ENCODE data around the gene STAG3. TPM values are rescaled to one million over a fixed set of nuclear protein-coding genes. Genes with fewer than 3 reads are reported as not detected.

Gene STAG3
- total and polyA plus RNA-seq, 9 of the 15 experiments (the other 6 are each of a cell fraction or from before 2014, with no cell fraction given): 0.54 to 2.5 (median 1.7) TPM

DNA sequence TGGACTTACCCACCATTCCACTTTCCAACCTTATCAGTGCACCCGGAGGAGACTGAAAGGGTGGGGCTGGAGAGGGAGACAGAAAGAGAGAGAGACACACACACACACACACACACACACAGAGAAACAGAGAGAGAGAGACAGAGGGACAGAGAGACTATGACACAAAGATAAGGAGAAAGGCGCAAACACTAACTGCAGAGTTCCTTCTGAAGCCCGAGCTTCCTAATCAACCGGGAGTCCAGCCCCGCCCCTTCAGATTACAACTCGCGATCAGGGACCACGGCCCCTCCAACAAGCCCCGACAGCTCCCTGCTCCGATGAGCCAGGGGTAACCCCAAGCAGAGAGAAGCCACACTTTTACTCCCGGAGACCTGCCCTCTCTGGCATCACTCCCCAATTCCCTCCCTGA lies 9.8 kb upstream of the STAG3 start (continued):
- TF ChIP-seq, protein P1, sequence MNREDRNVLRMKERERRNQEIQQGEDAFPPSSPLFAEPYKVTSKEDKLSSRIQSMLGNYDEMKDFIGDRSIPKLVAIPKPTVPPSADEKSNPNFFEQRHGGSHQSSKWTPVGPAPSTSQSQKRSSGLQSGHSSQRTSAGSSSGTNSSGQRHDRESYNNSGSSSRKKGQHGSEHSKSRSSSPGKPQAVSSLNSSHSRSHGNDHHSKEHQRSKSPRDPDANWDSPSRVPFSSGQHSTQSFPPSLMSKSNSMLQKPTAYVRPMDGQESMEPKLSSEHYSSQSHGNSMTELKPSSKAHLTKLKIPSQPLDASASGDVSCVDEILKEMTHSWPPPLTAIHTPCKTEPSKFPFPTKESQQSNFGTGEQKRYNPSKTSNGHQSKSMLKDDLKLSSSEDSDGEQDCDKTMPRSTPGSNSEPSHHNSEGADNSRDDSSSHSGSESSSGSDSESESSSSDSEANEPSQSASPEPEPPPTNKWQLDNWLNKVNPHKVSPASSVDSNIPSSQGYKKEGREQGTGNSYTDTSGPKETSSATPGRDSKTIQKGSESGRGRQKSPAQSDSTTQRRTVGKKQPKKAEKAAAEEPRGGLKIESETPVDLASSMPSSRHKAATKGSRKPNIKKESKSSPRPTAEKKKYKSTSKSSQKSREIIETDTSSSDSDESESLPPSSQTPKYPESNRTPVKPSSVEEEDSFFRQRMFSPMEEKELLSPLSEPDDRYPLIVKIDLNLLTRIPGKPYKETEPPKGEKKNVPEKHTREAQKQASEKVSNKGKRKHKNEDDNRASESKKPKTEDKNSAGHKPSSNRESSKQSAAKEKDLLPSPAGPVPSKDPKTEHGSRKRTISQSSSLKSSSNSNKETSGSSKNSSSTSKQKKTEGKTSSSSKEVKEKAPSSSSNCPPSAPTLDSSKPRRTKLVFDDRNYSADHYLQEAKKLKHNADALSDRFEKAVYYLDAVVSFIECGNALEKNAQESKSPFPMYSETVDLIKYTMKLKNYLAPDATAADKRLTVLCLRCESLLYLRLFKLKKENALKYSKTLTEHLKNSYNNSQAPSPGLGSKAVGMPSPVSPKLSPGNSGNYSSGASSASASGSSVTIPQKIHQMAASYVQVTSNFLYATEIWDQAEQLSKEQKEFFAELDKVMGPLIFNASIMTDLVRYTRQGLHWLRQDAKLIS (CRISPR knock-in tag; IDR thresholded peaks at IDR 0.05): peak; percentile 62; the same call in 1 of the 2 replicates
- TF ChIP-seq TBL1XR1 (IDR thresholded peaks at IDR 0.05; ENCODE audit: low read length in 2 of 2) (peak; percentile 50 to 87; a peak in 3 of 4 replicates), ZNF224 (CRISPR knock-in tag; IDR thresholded peaks at IDR 0.05) (0 out of 2 replicates have a peak, but pooled peaks have one; percentile 57), DDX20 (tag; IDR thresholded peaks at IDR 0.05; ENCODE audit: low read depth) (no peak), MTA3 (IDR thresholded peaks at IDR 0.05; ENCODE audit: borderline replicate concordance) (peak; percentile 78), ZNF551 (CRISPR knock-in tag; IDR thresholded peaks at IDR 0.05) (no peak), ZBTB17 (CRISPR knock-in tag; IDR thresholded peaks at IDR 0.05) (no peak), NONO (IDR thresholded peaks at IDR 0.05; ENCODE audit: low read depth in 2 of 2, low read length in 1 of 2) (0 out of 4 replicates have a peak, but pooled peaks of 1 of the 2 experiments have one; percentile 27), CREB1 (IDR thresholded peaks at IDR 0.05) (peak; percentile 18; the same call in 1 of the 2 replicates), CREB1 (CRISPR knock-in tag; IDR thresholded peaks at IDR 0.05) (peak; percentile 59; the same call in 1 of the 2 replicates), TEAD4 (IDR thresholded peaks at IDR 0.05; ENCODE audit: low read length) (peak; percentile 34; the same call in 1 of the 2 replicates), TEAD4 (CRISPR knock-in tag; IDR thresholded peaks at IDR 0.05; ENCODE audit: borderline replicate concordance) (no peak), ZFX (CRISPR knock-in tag; IDR thresholded peaks at IDR 0.05) (no peak), KDM2B (CRISPR knock-in tag; IDR thresholded peaks at IDR 0.05) (no peak), SRSF9 (IDR thresholded peaks at IDR 0.05; ENCODE audit: borderline replicate concordance, low read depth, low read length) (no peak), SAFB2 (IDR thresholded peaks at IDR 0.05; ENCODE audit: borderline replicate concordance, low read depth, low read length, severe bottlenecking) (no peak), ZNF174 (CRISPR knock-in tag; IDR thresholded peaks at IDR 0.05) (no peak), SAP30 (IDR thresholded peaks at IDR 0.05; ENCODE audit: borderline replicate concordance, insufficient read depth, low read depth, low read length, poor library complexity, severe bottlenecking) (no peak)
- TF ChIP-seq, protein P2, sequence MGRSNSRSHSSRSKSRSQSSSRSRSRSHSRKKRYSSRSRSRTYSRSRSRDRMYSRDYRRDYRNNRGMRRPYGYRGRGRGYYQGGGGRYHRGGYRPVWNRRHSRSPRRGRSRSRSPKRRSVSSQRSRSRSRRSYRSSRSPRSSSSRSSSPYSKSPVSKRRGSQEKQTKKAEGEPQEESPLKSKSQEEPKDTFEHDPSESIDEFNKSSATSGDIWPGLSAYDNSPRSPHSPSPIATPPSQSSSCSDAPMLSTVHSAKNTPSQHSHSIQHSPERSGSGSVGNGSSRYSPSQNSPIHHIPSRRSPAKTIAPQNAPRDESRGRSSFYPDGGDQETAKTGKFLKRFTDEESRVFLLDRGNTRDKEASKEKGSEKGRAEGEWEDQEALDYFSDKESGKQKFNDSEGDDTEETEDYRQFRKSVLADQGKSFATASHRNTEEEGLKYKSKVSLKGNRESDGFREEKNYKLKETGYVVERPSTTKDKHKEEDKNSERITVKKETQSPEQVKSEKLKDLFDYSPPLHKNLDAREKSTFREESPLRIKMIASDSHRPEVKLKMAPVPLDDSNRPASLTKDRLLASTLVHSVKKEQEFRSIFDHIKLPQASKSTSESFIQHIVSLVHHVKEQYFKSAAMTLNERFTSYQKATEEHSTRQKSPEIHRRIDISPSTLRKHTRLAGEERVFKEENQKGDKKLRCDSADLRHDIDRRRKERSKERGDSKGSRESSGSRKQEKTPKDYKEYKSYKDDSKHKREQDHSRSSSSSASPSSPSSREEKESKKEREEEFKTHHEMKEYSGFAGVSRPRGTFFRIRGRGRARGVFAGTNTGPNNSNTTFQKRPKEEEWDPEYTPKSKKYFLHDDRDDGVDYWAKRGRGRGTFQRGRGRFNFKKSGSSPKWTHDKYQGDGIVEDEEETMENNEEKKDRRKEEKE (IDR thresholded peaks at IDR 0.05; ENCODE audit: borderline replicate concordance in 1 of 2, control insufficient read depth in 1 of 2, low read depth in 2 of 2, low read length in 1 of 2): no peak
- TF ChIP-seq, protein P3, sequence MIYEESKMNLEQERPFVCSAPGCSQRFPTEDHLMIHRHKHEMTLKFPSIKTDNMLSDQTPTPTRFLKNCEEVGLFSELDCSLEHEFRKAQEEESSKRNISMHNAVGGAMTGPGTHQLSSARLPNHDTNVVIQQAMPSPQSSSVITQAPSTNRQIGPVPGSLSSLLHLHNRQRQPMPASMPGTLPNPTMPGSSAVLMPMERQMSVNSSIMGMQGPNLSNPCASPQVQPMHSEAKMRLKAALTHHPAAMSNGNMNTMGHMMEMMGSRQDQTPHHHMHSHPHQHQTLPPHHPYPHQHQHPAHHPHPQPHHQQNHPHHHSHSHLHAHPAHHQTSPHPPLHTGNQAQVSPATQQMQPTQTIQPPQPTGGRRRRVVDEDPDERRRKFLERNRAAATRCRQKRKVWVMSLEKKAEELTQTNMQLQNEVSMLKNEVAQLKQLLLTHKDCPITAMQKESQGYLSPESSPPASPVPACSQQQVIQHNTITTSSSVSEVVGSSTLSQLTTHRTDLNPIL (CRISPR knock-in tag; IDR thresholded peaks at IDR 0.05): no peak

Data from K562 (cell line).